CD14-positive monocyte (primary cell): Measurements from ENCODE around the gene PCDHGA10. TPM values are rescaled to one million over a fixed set of nuclear protein-coding genes. Genes with fewer than 3 reads are reported as not detected.

Source experiments
- DNase-seq, 3 donors: peaks; one replicate each; pipeline ENCODE4 v3.0.0-alpha.2; 2011 to 2022
- H2AFZ ChIP-seq: 2 replicates; pipeline ENCODE4 v1.6.0; 2012; ENCODE audit warnings: mild to moderate bottlenecking, low read depth, low read length, inconsistent platforms; ENCODE audit not compliant: insufficient read depth, poor library complexity, severe bottlenecking
- H3K27ac ChIP-seq, 2 donors: 1 replicate in 1 of 2; 2 replicates in 1 of 2; pipeline ENCODE4 v1.5.1; 2012 to 2013; ENCODE audit warnings: low read length in 2 of 2, control low read depth in 1 of 2, inconsistent platforms in 1 of 2, low read depth in 1 of 2, mild to moderate bottlenecking in 1 of 2
- H3K27me3 ChIP-seq, 2 donors: one replicate each; pipeline versions ENCODE4 v1.6.0 to v1.6.1; 2011 to 2013; ENCODE audit warnings: low read length in 2 of 2; ENCODE audit not compliant: control insufficient read depth in 2 of 2, insufficient read depth in 2 of 2
- H3K36me3 ChIP-seq, 2 donors: replicated peaks in 1 of 2; 1 replicate in 1 of 2; 2 replicates in 1 of 2; pipeline versions ENCODE4 v1.5.1 to v1.6.1; 2012 to 2013; ENCODE audit warnings: low read length in 2 of 2, control low read depth in 1 of 2, inconsistent platforms in 1 of 2, mild to moderate bottlenecking in 1 of 2; ENCODE audit not compliant: insufficient read depth in 2 of 2, control insufficient read depth in 1 of 2
- H3K4me1 ChIP-seq, 2 donors: 1 replicate in 1 of 2; 2 replicates in 1 of 2; pipeline versions ENCODE4 v1.5.1 to v1.6.1; 2012 to 2013; ENCODE audit warnings: low read length in 2 of 2, control low read depth in 1 of 2, inconsistent platforms in 1 of 2, mild to moderate bottlenecking in 1 of 2, moderate library complexity in 1 of 2; ENCODE audit not compliant: insufficient read depth in 2 of 2, control insufficient read depth in 1 of 2
- H3K4me2 ChIP-seq: replicated peaks from 2 replicates; pipeline ENCODE3; 2012; ENCODE audit warnings: low read length, moderate library complexity, mild to moderate bottlenecking; ENCODE audit not compliant: poor library complexity, severe bottlenecking; ENCODE audit errors: extremely low read depth
- H3K4me3 ChIP-seq, 3 experiments: fragments of 200-600 bp in 1 of 3; sonication (generic) in 1 of 3; replicated peaks in 1 of 3; 1 replicate in 2 of 3; 2 replicates in 1 of 3; pipeline ENCODE4 v1.5.1; 2011 to 2013; ENCODE audit warnings: low read length in 3 of 3, mild to moderate bottlenecking in 3 of 3, control low read depth in 2 of 3, low read depth in 2 of 3, inconsistent platforms in 1 of 3, moderate library complexity in 1 of 3
- H3K79me2 ChIP-seq: 2 replicates; pipeline ENCODE4 v1.6.0; 2012; ENCODE audit warnings: mild to moderate bottlenecking, control low read depth, inconsistent platforms, low read length, moderate library complexity; ENCODE audit not compliant: insufficient read depth
- H3K9ac ChIP-seq: 2 replicates; pipeline ENCODE4 v1.6.0; 2017; ENCODE audit warnings: low read length, mild to moderate bottlenecking; ENCODE audit not compliant: insufficient read depth, poor library complexity, severe bottlenecking
- H3K9me3 ChIP-seq, 2 donors: replicated peaks in 1 of 2; 1 replicate in 1 of 2; 2 replicates in 1 of 2; pipeline versions ENCODE4 v1.5.1 to v1.6.1; 2012 to 2013; ENCODE audit warnings: low read length in 2 of 2, control low read depth in 1 of 2; ENCODE audit not compliant: control insufficient read depth in 1 of 2, insufficient read depth in 1 of 2
- H4K20me1 ChIP-seq: 2 replicates; pipeline ENCODE4 v1.6.0; 2012; ENCODE audit warnings: mild to moderate bottlenecking, low read length, control low read depth, moderate library complexity; ENCODE audit not compliant: insufficient read depth
- H3K27ac Mint-ChIP-seq, 7 donors: one replicate each; pipeline ENCODE4 v1.8.0; 2020; ENCODE audit warnings: mild to moderate bottlenecking in 7 of 7, mixed read lengths in 7 of 7, moderate library complexity in 6 of 7, inconsistent platforms in 2 of 7
- H3K27me3 Mint-ChIP-seq, 3 donors: one replicate each; pipeline ENCODE4 v1.8.0; 2021 to 2022; ENCODE audit warnings: low read depth in 3 of 3, mild to moderate bottlenecking in 3 of 3, mixed read lengths in 3 of 3, moderate library complexity in 3 of 3, inconsistent platforms in 1 of 3
- H3K36me3 Mint-ChIP-seq, 2 donors: one replicate each; pipeline ENCODE4 v1.8.0; 2020; ENCODE audit warnings: mixed read lengths in 2 of 2, inconsistent platforms in 1 of 2, mild to moderate bottlenecking in 1 of 2
- H3K4me1 Mint-ChIP-seq: one replicate; pipeline ENCODE4 v1.8.0; 2020; ENCODE audit warnings: mild to moderate bottlenecking, mixed read lengths
- H3K4me3 Mint-ChIP-seq, 2 donors: one replicate each; pipeline ENCODE4 v1.8.0; 2020; ENCODE audit warnings: mild to moderate bottlenecking in 2 of 2, mixed read lengths in 2 of 2, moderate library complexity in 1 of 2
- H3K9me3 Mint-ChIP-seq, 7 donors: one replicate each; pipeline ENCODE4 v1.8.0; 2020 to 2022; ENCODE audit warnings: mixed read lengths in 7 of 7, mild to moderate bottlenecking in 6 of 7, moderate library complexity in 6 of 7, inconsistent platforms in 2 of 7
- WGBS: methylation state at CpG from one replicate; pipeline ENCODE4 v1.1.5; 2013; ENCODE audit warnings: missing lambda C conversion rate; ENCODE audit not compliant: insufficient coverage; 5-methylcytosine and 5-hydroxymethylcytosine counted together
- intact Hi-C, 2 donors: fragments of 100-400 bp; cut with micrococcal nuclease; formaldehyde crosslinking; loops; one replicate each; pipeline versions ENCODE4 v1.15.0 to v1.15.1; 2023
- polyA minus RNA-seq: library from RNA; depleted of rRNA, polyadenylated mRNA; stranded (reverse); fragments of >200 nt; gene quantifications from 2 replicates; pipeline ENCODE4 v1.2.3, GENCODE V29; 2012
- polyA plus RNA-seq, 3 donors: library from polyadenylated mRNA; depleted of rRNA in 1 of 3; unstranded in 2 of 3; stranded (reverse) in 1 of 3; fragments of 300-500 nt in 2 of 3; fragments of >200 nt in 1 of 3; fragmentation: Illumina TruSeq in 2 of 3; gene quantifications; 1 replicate in 2 of 3; 2 replicates in 1 of 3; pipeline ENCODE4 v1.2.3, GENCODE V29; 2012 to 2021
- total RNA-seq, 12 experiments: library from RNA in 1 of 12; stranded (reverse) in 1 of 12; fragments of 120-200 nt in 1 of 12; gene quantifications; one replicate each; pipeline ENCODE4 v1.2.4 and lab custom pipeline; 2013 to 2026; ENCODE audit warnings: mixed read lengths in 6 of 12, inconsistent platforms in 1 of 12
- TF ChIP-seq, protein P1 (sequence below): fragments of 200-600 bp; IDR thresholded peaks from one replicate; pipeline ENCODE4 v1.8.0; 2022; ENCODE audit warnings: antibody characterized with exemption, mild to moderate bottlenecking

Gene PCDHGA10
- 0.06 TPM for total RNA-seq (2013)
- polyA plus RNA-seq (not detected), polyA minus RNA-seq (not detected in 2 replicates), total RNA-seq (lab: John Stamatoyannopoulos, UW) (0 to 1.2 (median 0) reads per million in 11 experiments)

DNA sequence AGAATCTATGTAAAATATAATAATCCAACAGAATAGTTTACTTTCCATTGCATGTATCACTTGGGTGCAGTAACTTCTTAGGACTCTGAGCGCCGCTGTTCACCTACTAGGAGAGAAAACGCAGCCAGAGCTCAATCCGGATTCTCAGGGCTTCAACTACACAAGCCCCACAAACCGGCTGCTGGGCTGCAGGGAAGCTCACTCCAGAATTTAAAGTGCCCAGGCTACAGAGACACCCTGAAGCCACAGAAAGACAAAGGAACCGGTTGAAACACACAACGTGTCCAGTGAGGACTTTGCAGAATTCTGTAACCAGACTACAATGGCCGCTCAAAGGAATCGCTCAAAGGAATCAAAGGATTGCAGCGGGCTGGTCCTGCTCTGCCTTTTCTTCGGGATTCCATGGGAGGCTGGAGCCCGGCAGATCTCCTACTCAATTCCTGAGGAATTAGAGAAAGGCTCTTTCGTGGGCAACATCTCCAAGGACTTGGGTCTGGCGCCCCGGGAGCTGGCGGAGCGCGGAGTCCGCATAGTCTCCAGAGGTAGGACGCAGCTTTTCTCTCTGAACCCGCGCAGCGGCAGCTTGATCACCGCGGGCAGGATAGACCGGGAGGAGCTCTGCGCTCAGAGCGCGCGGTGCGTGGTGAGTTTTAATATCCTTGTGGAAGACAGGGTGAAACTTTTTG lies at the start of gene PCDHGA10:
TSS of gene PCDHGA10 (plus strand) at position 134 of the 686 bp plus-strand sequence. CDS start at position 323, 189 bp downstream.
- Mint-ChIP-seq H3K27ac (no peak within 1 kb of the TSS), H3K9me3 (peaks cover 20 to 64% (median 49%) of the 10 kb centered on the region in 7 donors), H3K4me1 (peaks cover 25% of the 10 kb centered on the region), H3K4me3 (peak within 1 kb of the TSS; percentile 80 to 88), H3K27me3 (peaks cover 79 to 86% (median 84%) of the 10 kb centered on the region in 3 donors), H3K36me3 (peaks cover 16 to 19% of the 10 kb centered on the region in 2 donors)
- no peaks in the 10 kb centered on the region for H4K20me1 ChIP-seq
- intact Hi-C loops = loop anchor here (5.0 kb wide), 2 partner anchors 109 to 149 kb away; no protein-coding TSS in a partner anchor
- H3K27me3 ChIP-seq = peaks cover 74 to 100% of the 10 kb centered on the region in 2 donors
- peaks cover 16 to 22% of the 10 kb centered on the region in 2 donors for H3K4me1 ChIP-seq
- peak within 1 kb of the TSS; percentile 75 for H2AFZ ChIP-seq
- H3K27ac ChIP-seq = no peak within 1 kb of the TSS
- WGBS = 4% methylated on average over 25 of the region's 31 CpGs
- DNase-seq = peak; percentile 27 to 44 (median 43)
- peak within 1 kb of the TSS; percentile 73 for H3K4me2 ChIP-seq
- TF ChIP-seq, protein P1, sequence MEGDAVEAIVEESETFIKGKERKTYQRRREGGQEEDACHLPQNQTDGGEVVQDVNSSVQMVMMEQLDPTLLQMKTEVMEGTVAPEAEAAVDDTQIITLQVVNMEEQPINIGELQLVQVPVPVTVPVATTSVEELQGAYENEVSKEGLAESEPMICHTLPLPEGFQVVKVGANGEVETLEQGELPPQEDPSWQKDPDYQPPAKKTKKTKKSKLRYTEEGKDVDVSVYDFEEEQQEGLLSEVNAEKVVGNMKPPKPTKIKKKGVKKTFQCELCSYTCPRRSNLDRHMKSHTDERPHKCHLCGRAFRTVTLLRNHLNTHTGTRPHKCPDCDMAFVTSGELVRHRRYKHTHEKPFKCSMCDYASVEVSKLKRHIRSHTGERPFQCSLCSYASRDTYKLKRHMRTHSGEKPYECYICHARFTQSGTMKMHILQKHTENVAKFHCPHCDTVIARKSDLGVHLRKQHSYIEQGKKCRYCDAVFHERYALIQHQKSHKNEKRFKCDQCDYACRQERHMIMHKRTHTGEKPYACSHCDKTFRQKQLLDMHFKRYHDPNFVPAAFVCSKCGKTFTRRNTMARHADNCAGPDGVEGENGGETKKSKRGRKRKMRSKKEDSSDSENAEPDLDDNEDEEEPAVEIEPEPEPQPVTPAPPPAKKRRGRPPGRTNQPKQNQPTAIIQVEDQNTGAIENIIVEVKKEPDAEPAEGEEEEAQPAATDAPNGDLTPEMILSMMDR = peak; percentile 80
- peak within 1 kb of the TSS; percentile 3 to 73 (median 33) for H3K4me3 ChIP-seq
- H3K79me2 ChIP-seq = no peaks in the 10 kb centered on the region
- no peak within 1 kb of the TSS for H3K9ac ChIP-seq
- H3K9me3 ChIP-seq = peaks cover 28 to 54% of the 10 kb centered on the region in 2 donors
- no peaks in the 10 kb centered on the region for H3K36me3 ChIP-seq

GRCh38 chr5:141363952-141364660 lies 48.7 kb upstream of the PCDHGA10 start, which contains the start of gene PCDHGA5:
Gene PCDHGA5, plus strand, starts transcription at chr5:141364162. Its CDS starts 169 bp downstream, at chr5:141364331.
- no peak within 1 kb of the TSS for H3K4me3 ChIP-seq
- intact Hi-C loops = no loop called here
- H2AFZ ChIP-seq = no peak within 1 kb of the TSS
- WGBS = 29% methylated on average over 31 of the region's 34 CpGs
- Mint-ChIP-seq H3K9me3 (peaks cover 43 to 80% (median 72%) of the 10 kb centered on the region in 7 donors), H3K27me3 (peaks cover 70 to 77% (median 72%) of the 10 kb centered on the region in 3 donors), H3K4me1 (peaks cover 2% of the 10 kb centered on the region), H3K36me3 (peaks cover 16 to 20% of the 10 kb centered on the region in 2 donors), H3K4me3 (peak within 1 kb of the TSS in 1 of 2 donors; percentile 71), H3K27ac (no peak within 1 kb of the TSS)
- no peaks in the 10 kb centered on the region for H4K20me1 ChIP-seq
- TF ChIP-seq, protein P1 = no peak
- H3K9ac ChIP-seq = no peak within 1 kb of the TSS
- no peaks in the 10 kb centered on the region for H3K79me2 ChIP-seq
- H3K9me3 ChIP-seq = peaks cover 55 to 72% of the 10 kb centered on the region in 2 donors
- DNase-seq = no peak
- no peak within 1 kb of the TSS for H3K4me2 ChIP-seq
- H3K36me3 ChIP-seq = no peaks in the 10 kb centered on the region
- peaks cover 53 to 94% of the 10 kb centered on the region in 2 donors for H3K27me3 ChIP-seq
- no peak within 1 kb of the TSS for H3K27ac ChIP-seq
- no peaks in the 10 kb centered on the region for H3K4me1 ChIP-seq
